Measurements from ENCODE around the gene PURB.

The PURB gene

DNA sequence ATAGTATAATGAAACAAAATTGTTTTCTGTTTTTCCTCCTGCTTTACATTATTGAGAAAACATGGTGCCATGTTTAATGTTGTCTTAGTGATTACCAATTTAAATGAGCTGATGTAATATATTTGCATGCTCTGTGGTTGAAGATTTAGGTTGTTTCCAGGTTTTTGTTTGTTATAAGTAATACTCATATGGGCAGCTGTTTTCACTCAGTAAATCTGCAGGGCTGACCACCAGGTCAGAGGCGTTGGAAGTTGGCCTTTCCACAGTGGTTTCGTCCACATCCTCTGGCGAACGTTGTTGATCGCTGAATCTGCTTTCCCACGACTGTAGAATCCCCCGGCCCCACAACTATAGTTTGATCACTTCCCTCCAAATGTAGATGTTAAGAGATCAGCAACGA, 21.6 kb upstream of the PURB start:
- Histone ChIP-seq H3K4me3 (ENCODE audit: insufficient read depth, low read length, poor library complexity, severe bottlenecking) (no peak overlapping the region), H3K9me2 (replicated peaks; ENCODE audit: insufficient read depth, low read length) (no peaks in the 10 kb centered on the region), H3K27ac (ENCODE audit: low read depth, low read length) (no peak overlapping the region), H3K9ac (ENCODE audit: low read length) (no peak overlapping the region), H2AFZ (ENCODE audit: low read depth, low read length, severe bottlenecking) (no peak overlapping the region), H3F3A (ENCODE audit: insufficient read depth) (no peaks in the 10 kb centered on the region), H4K20me1 (ENCODE audit: low read depth, low read length) (no peaks in the 10 kb centered on the region), H3K79me2 (ENCODE audit: insufficient read depth, low read length) (no peaks in the 10 kb centered on the region), H3K4me2 (ENCODE audit: low read depth, low read length, poor library complexity, severe bottlenecking) (no peak overlapping the region), H3K36me3 (ENCODE audit: low read length) (no peaks in the 10 kb centered on the region), H3K9me3 (ENCODE audit: insufficient read depth, low read length) (no peaks in the 10 kb centered on the region), H3K27me3 (ENCODE audit: low read length) (no peaks in the 10 kb centered on the region)
- TF ChIP-seq, protein P1, sequence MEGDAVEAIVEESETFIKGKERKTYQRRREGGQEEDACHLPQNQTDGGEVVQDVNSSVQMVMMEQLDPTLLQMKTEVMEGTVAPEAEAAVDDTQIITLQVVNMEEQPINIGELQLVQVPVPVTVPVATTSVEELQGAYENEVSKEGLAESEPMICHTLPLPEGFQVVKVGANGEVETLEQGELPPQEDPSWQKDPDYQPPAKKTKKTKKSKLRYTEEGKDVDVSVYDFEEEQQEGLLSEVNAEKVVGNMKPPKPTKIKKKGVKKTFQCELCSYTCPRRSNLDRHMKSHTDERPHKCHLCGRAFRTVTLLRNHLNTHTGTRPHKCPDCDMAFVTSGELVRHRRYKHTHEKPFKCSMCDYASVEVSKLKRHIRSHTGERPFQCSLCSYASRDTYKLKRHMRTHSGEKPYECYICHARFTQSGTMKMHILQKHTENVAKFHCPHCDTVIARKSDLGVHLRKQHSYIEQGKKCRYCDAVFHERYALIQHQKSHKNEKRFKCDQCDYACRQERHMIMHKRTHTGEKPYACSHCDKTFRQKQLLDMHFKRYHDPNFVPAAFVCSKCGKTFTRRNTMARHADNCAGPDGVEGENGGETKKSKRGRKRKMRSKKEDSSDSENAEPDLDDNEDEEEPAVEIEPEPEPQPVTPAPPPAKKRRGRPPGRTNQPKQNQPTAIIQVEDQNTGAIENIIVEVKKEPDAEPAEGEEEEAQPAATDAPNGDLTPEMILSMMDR (IDR thresholded peaks at IDR 0.05; ENCODE audit: insufficient read depth, low read length, poor library complexity, severe bottlenecking): no peak
- TF ChIP-seq EZH2phosphoT487 (conservative IDR thresholded peaks at IDR 0.05; ENCODE audit: low read length): no peak

DNA sequence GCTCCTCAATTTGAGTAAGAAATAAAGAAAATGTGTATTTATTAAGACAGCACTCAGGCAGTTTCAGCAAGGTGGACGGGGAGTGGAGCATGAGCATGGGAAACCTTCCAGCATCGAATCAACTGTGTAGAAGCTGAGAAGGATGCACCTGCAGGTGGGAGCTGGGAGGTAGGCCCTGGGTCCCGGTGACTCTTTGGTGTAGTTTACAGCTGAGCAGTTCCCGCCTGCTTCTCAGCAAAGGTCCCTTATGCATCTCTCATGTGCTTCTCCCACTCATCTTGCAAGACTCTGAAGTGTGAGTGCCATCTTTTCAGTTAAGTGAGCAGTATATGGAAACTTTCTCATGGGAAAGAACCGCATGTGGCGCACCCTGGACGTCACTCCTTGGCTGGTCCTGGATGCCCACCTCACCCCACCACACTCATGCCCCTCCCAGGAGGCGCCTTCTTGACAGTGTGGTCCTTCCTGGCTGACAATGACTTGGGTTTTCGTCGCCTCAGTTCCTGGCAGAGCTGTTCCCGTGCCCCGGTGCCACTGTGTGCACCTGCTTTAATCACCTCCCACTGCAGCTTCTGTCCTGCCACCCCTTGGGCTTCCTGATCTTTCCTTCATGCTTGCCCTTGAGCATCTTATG, 19.8 kb upstream of the PURB start:
- Histone ChIP-seq H2AFZ (ENCODE audit: low read depth, low read length, severe bottlenecking) (no peak overlapping the region), H3F3A (ENCODE audit: insufficient read depth) (no peaks in the 10 kb centered on the region), H3K9me3 (ENCODE audit: insufficient read depth, low read length) (no peaks in the 10 kb centered on the region), H3K4me3 (ENCODE audit: insufficient read depth, low read length, poor library complexity, severe bottlenecking) (no peak overlapping the region), H3K9me2 (replicated peaks; ENCODE audit: insufficient read depth, low read length) (no peaks in the 10 kb centered on the region), H3K27ac (ENCODE audit: low read depth, low read length) (no peak overlapping the region), H3K79me2 (ENCODE audit: insufficient read depth, low read length) (no peaks in the 10 kb centered on the region), H3K4me2 (ENCODE audit: low read depth, low read length, poor library complexity, severe bottlenecking) (no peak overlapping the region), H3K27me3 (ENCODE audit: low read length) (no peaks in the 10 kb centered on the region), H3K9ac (ENCODE audit: low read length) (no peak overlapping the region), H3K36me3 (ENCODE audit: low read length) (no peaks in the 10 kb centered on the region), H4K20me1 (ENCODE audit: low read depth, low read length) (no peaks in the 10 kb centered on the region)
- no peak for TF ChIP-seq EZH2phosphoT487 (conservative IDR thresholded peaks at IDR 0.05; ENCODE audit: low read length)
- TF ChIP-seq, protein P1 (IDR thresholded peaks at IDR 0.05; ENCODE audit: insufficient read depth, low read length, poor library complexity, severe bottlenecking): no peak

DNA sequence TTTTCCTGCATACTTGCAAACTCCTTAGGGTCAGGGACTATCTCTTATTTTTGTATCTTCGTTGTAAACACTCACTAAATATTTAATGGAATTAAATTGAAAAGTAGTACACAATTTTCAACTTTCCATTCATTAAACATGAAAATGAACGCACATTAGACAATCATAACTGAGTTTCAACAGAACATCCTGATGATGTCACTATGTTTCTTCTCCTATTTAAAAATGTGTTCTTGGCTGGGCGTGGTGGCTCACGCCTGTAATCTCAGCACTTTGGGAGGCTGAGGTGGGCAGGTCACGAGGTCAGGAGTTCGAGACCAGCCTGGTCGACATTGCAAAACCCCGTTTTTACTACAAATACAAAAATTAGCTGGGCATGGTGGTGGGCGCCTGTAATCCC, 14.1 kb upstream of the PURB start:
- H3F3A ChIP-seq (ENCODE audit: insufficient read depth): no peaks in the 10 kb centered on the region
- no peaks in the 10 kb centered on the region for H3K9me2 ChIP-seq (replicated peaks; ENCODE audit: insufficient read depth, low read length)
- no peak for TF ChIP-seq EZH2phosphoT487 (conservative IDR thresholded peaks at IDR 0.05; ENCODE audit: low read length)
- TF ChIP-seq, protein P1 (IDR thresholded peaks at IDR 0.05; ENCODE audit: insufficient read depth, low read length, poor library complexity, severe bottlenecking): no peak
- H3K4me3 ChIP-seq (ENCODE audit: insufficient read depth, low read length, poor library complexity, severe bottlenecking): no peak overlapping the region
- H3K4me2 ChIP-seq (ENCODE audit: low read depth, low read length, poor library complexity, severe bottlenecking): no peak overlapping the region
- H3K27ac ChIP-seq (ENCODE audit: low read depth, low read length): no peak overlapping the region
- no peak overlapping the region for H2AFZ ChIP-seq (ENCODE audit: low read depth, low read length, severe bottlenecking)
- H3K27me3 ChIP-seq (ENCODE audit: low read length): no peaks in the 10 kb centered on the region
- no peaks in the 10 kb centered on the region for H4K20me1 ChIP-seq (ENCODE audit: low read depth, low read length)
- no peaks in the 10 kb centered on the region for H3K79me2 ChIP-seq (ENCODE audit: insufficient read depth, low read length)
- H3K36me3 ChIP-seq (ENCODE audit: low read length): no peaks in the 10 kb centered on the region
- H3K9me3 ChIP-seq (ENCODE audit: insufficient read depth, low read length): no peaks in the 10 kb centered on the region
- H3K9ac ChIP-seq (ENCODE audit: low read length): no peak overlapping the region
